Hepatocyte (in vitro differentiated cells): ENCODE results near the gene EEIG1. TPM values are rescaled to one million over a fixed set of nuclear protein-coding genes. Genes with fewer than 3 reads are reported as not detected.

Source experiments
- DNase-seq: peaks from one replicate; pipeline ENCODE4 v3.0.0-alpha.2; 2016; ENCODE audit warnings: low spot score
- H2AFZ ChIP-seq: fragments of 200-600 bp; sonication (generic); 2 replicates; pipeline ENCODE4 v1.6.0; 2016; ENCODE audit warnings: antibody characterized with exemption, mild to moderate bottlenecking
- H3K27ac ChIP-seq: fragments of 200-600 bp; sonication (generic); 2 replicates; pipeline ENCODE4 v1.5.1; 2016; ENCODE audit warnings: mild to moderate bottlenecking
- H3K27me3 ChIP-seq: fragments of 200-600 bp; sonication (generic); 2 replicates; pipeline ENCODE4 v1.6.1; 2016
- H3K36me3 ChIP-seq: fragments of 200-600 bp; sonication (generic); replicated peaks from 2 replicates; pipeline ENCODE4 v1.5.1; 2016; ENCODE audit warnings: low read depth; ENCODE audit not compliant: insufficient read depth
- H3K4me1 ChIP-seq: fragments of 200-600 bp; sonication (generic); 2 replicates; pipeline ENCODE4 v1.5.1; 2016; ENCODE audit warnings: mild to moderate bottlenecking, moderate library complexity; ENCODE audit not compliant: insufficient read depth
- H3K4me2 ChIP-seq: fragments of 200-600 bp; sonication (generic); 2 replicates; pipeline ENCODE4 v1.6.0; 2016
- H3K4me3 ChIP-seq: fragments of 200-600 bp; sonication (generic); 2 replicates; pipeline ENCODE4 v1.5.1; 2016; ENCODE audit warnings: mild to moderate bottlenecking
- H3K79me2 ChIP-seq: fragments of 200-600 bp; sonication (generic); 2 replicates; pipeline ENCODE4 v1.6.0; 2017; ENCODE audit warnings: mild to moderate bottlenecking
- H3K9me2 ChIP-seq: fragments of 200-600 bp; sonication (generic); replicated peaks from 2 replicates; pipeline ENCODE4 v1.6.0; 2017; ENCODE audit warnings: mild to moderate bottlenecking; ENCODE audit not compliant: insufficient read depth
- H3K9me3 ChIP-seq: fragments of 200-600 bp; sonication (generic); 2 replicates; pipeline ENCODE4 v1.5.1; 2016; ENCODE audit warnings: low read depth, mild to moderate bottlenecking
- H4K20me1 ChIP-seq: fragments of 200-600 bp; sonication (generic); 2 replicates; pipeline ENCODE4 v1.6.0; 2016; ENCODE audit warnings: mild to moderate bottlenecking; ENCODE audit not compliant: insufficient read depth, poor library complexity, severe bottlenecking
- EZH2 ChIP-seq: fragments of 200-600 bp; sonication (generic); IDR thresholded peaks from 2 replicates; pipeline ENCODE4 v1.6.1; 2016; ENCODE audit warnings: antibody characterized with exemption, mild to moderate bottlenecking, borderline replicate concordance
- EZH2phosphoT487 ChIP-seq: fragments of 200-600 bp; sonication (generic); IDR thresholded peaks from one replicate; pipeline ENCODE4 v1.6.1; 2018; ENCODE audit warnings: antibody characterized with exemption, mild to moderate bottlenecking, low read depth, moderate library complexity; ENCODE audit not compliant: unreplicated experiment, severe bottlenecking
- WGBS: methylation state at CpG from one replicate; pipeline ENCODE4 v1.1.6; 2016; ENCODE audit warnings: low lambda C conversion rate; ENCODE audit errors: missing lambda C conversion rate; 5-methylcytosine and 5-hydroxymethylcytosine counted together
- polyA plus RNA-seq: library from polyadenylated mRNA; unstranded; fragments of >200 nt; fragmentation: Nextera tagmentation; extraction: Ambion mirVana; gene quantifications from 2 replicates; pipeline ENCODE4 v1.2.1, GENCODE V29; 2016
- total RNA-seq: library from RNA; depleted of rRNA; stranded (reverse); fragments of >200 nt; gene quantifications from 2 replicates; pipeline ENCODE4 v1.2.3, GENCODE V29; 2014
- TF ChIP-seq, protein P1 (sequence below): fragments of 200-600 bp; sonication (generic); IDR thresholded peaks from 2 replicates; pipeline ENCODE4 v1.5.1; 2016; ENCODE audit warnings: antibody characterized with exemption, mild to moderate bottlenecking; ENCODE audit not compliant: poor library complexity

The EEIG1 gene
- total and polyA plus RNA-seq, 2 experiments from 2014 or later, result 38.1 to 43.6 TPM

DNA sequence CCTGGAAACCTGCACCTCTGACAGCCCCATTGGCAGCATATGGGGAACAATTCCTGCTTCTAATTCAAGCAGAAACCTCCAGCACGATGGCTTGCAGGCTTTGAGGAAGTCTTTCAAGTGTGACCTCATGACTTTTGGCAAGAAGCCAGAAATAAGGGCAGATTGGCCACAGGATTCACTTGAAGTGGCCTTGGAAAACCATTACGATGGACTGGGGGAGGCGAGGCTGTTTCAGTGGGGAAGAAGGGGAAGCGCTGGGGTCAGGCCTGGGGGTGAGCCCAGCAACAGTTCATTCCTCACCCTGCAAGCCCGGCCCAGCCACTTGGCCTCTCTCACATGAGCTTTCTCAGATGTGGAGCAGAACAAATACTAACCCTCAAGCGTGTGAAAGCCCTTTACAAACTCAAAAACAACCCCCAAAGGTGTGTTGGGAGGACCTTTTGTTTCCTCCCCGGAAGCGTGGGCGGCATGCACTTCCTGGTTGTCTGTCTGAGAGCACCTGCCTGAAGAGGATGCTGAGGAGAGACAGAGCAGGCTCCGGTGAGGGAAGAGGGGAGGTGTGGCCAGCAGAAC, 26.9 kb upstream of the EEIG1 start:
- Histone ChIP-seq H3K4me2 (no peak overlapping the region), H3K9me2 (no peaks in the 10 kb centered on the region), H3K27me3 (no peaks in the 10 kb centered on the region), H3K4me1 (no peaks in the 10 kb centered on the region), H3K36me3 (no peaks in the 10 kb centered on the region), H2AFZ (no peak overlapping the region), H4K20me1 (no peaks in the 10 kb centered on the region), H3K4me3 (no peak overlapping the region), H3K79me2 (no peaks in the 10 kb centered on the region), H3K27ac (peak overlapping the region; percentile 1), H3K9me3 (no peaks in the 10 kb centered on the region)
- DNase-seq, result peak; percentile 48
- TF ChIP-seq EZH2phosphoT487, result no peak
- TF ChIP-seq, protein P1, sequence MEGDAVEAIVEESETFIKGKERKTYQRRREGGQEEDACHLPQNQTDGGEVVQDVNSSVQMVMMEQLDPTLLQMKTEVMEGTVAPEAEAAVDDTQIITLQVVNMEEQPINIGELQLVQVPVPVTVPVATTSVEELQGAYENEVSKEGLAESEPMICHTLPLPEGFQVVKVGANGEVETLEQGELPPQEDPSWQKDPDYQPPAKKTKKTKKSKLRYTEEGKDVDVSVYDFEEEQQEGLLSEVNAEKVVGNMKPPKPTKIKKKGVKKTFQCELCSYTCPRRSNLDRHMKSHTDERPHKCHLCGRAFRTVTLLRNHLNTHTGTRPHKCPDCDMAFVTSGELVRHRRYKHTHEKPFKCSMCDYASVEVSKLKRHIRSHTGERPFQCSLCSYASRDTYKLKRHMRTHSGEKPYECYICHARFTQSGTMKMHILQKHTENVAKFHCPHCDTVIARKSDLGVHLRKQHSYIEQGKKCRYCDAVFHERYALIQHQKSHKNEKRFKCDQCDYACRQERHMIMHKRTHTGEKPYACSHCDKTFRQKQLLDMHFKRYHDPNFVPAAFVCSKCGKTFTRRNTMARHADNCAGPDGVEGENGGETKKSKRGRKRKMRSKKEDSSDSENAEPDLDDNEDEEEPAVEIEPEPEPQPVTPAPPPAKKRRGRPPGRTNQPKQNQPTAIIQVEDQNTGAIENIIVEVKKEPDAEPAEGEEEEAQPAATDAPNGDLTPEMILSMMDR, result no peak
- TF ChIP-seq EZH2, result no peak
- WGBS, result 61% methylated on average over 10 of the region's 10 CpGs

DNA sequence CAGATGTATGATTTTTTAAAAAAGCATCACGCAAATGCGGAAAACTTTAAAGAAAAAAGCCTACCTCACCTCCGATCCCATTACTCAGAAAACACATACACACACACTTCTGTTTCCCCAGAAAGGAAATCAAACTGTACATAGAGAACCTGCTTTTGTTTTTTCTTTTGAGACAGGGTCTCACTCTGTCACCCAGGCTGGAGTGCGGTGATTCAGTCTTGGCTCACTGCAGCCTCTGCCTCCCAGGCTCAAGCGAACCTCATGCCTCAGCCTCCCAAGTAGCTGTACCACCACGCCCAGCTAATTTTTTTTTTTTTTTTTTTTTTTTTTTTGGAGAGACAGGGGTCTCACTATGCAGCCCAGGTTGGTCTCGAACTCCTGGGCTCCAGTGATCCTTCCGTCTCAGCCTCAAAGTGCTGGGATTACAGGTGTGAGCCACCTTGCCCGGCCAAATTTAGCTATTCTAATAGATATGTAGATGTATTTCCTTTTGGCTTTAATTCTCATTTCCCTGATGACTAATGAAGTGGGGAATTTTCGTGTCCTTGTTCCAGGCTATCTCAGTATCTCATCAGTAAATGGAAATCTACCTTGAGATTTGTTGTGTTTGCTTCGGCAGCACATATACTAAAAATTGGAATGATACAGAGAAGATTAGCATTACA, 25.7 kb upstream of the EEIG1 start:
- no peak overlapping the region for H3K27ac ChIP-seq
- WGBS, result 95% methylated on average over 11 of the region's 11 CpGs
- H3K36me3 ChIP-seq, result no peaks in the 10 kb centered on the region

DNA sequence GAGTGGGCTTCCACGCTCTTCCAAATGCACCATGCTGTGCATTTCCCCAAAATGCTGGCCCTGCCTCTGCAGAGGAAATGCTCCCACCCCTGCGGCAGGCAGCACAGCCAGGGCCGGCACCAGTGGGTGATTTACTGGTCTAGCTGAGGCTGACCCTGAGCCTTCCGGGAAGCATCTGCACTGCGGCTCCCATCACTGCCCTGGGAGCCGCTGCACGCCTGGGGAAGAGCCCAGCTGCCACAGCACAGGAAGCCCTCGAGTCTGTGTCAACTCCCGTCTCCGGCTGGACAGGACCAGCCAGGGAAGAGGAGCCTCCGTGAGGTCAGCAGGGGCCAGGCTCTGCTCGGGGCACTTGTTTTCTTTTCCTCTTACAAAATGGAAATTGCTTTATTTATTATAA, 25.1 kb upstream of the EEIG1 start:
- DNase-seq, result no peak
- H3K4me1 ChIP-seq, result peaks cover 11% of the 10 kb centered on the region
- H3K79me2 ChIP-seq, result no peaks in the 10 kb centered on the region
- H3K9me3 ChIP-seq, result no peaks in the 10 kb centered on the region
- no peak overlapping the region for H3K4me3 ChIP-seq
- H3K27me3 ChIP-seq, result no peaks in the 10 kb centered on the region
- 39% methylated on average over 12 of the region's 12 CpGs for WGBS
- no peaks in the 10 kb centered on the region for H3K36me3 ChIP-seq
- no peak overlapping the region for H3K27ac ChIP-seq
- no peaks in the 10 kb centered on the region for H4K20me1 ChIP-seq
- H3K9me2 ChIP-seq, result no peaks in the 10 kb centered on the region
- TF ChIP-seq, protein P1, result no peak
- TF ChIP-seq EZH2phosphoT487 (no peak), EZH2 (no peak)
- H2AFZ ChIP-seq, result no peak overlapping the region
- H3K4me2 ChIP-seq, result no peak overlapping the region

More for the DNA sequence above, 25.7 kb upstream of the EEIG1 start:
- H3K4me2 ChIP-seq, result no peak overlapping the region
- TF ChIP-seq, protein P1, result no peak
- TF ChIP-seq EZH2phosphoT487 (no peak), EZH2 (no peak)
- no peaks in the 10 kb centered on the region for H3K27me3 ChIP-seq
- H4K20me1 ChIP-seq, result no peaks in the 10 kb centered on the region
- H3K4me3 ChIP-seq, result no peak overlapping the region
- no peaks in the 10 kb centered on the region for H3K9me2 ChIP-seq
- H3K79me2 ChIP-seq, result no peaks in the 10 kb centered on the region
- peaks cover 6% of the 10 kb centered on the region for H3K4me1 ChIP-seq
- H2AFZ ChIP-seq, result no peak overlapping the region
- no peak for DNase-seq
- no peaks in the 10 kb centered on the region for H3K9me3 ChIP-seq
